ENCODE results near the gene CDC42SE2. TPM values are rescaled to one million over a fixed set of nuclear protein-coding genes. Genes with fewer than 3 reads are reported as not detected.
"Not testable (repeated sequence)": the region's sequence is repeated elsewhere in the genome, so short reads cannot be mapped to it uniquely, and the experiment has no call there.

Gene CDC42SE2
- total RNA-seq, 2 donors from 2014 or later: 84.6 to 102 TPM

GRCh38 chr5:131285703-131286399 is 22.0 kb downstream of the CDC42SE2 start:
- DNase-seq (ENCODE audit: low spot score in 2 of 2) (no peak), ATAC-seq (peak; percentile 22 to 37)
- Mint-ChIP-seq H3K36me3 (peaks cover 10 to 25% of the 10 kb centered on the region in 2 donors), H3K9me3 (no peaks in the 10 kb centered on the region), H3K27ac (peak overlapping the region; percentile 73 to 74)

GRCh38 chr5:131286400-131286715 is 22.5 kb downstream of the CDC42SE2 start:
- ATAC-seq (no peak), DNase-seq (ENCODE audit: low spot score in 2 of 2) (no peak)
- H3K27ac Mint-ChIP-seq: peak overlapping the region in 1 of 2 donors; percentile 50
- H3K36me3 Mint-ChIP-seq: peaks cover 10 to 25% of the 10 kb centered on the region in 2 donors
- H3K9me3 Mint-ChIP-seq: no peaks in the 10 kb centered on the region

GRCh38 chr5:131288328-131288727 is 24.5 kb downstream of the CDC42SE2 start:
- ATAC-seq: no peak
- Mint-ChIP-seq H3K27ac (peak overlapping the region; percentile 96 to 99), H3K36me3 (peaks cover 5 to 17% of the 10 kb centered on the region in 2 donors)

GRCh38 chr5:131289738-131290137 is 25.9 kb downstream of the CDC42SE2 start:
- no peaks in the 10 kb centered on the region for H3K9me3 Mint-ChIP-seq
- peak; percentile 82 to 83 for ATAC-seq
- H3K36me3 Mint-ChIP-seq: peaks cover 5 to 24% of the 10 kb centered on the region in 2 donors
- no peak for DNase-seq (ENCODE audit: low spot score in 2 of 2)
- H3K27ac Mint-ChIP-seq: peak overlapping the region; percentile 96 to 99

More at GRCh38 chr5:131288328-131288727, 24.5 kb downstream of the CDC42SE2 start:
- no peaks in the 10 kb centered on the region for H3K9me3 Mint-ChIP-seq
- no peak for DNase-seq (ENCODE audit: low spot score in 2 of 2)

GRCh38 chr5:131296213-131296672 is 32.4 kb downstream of the CDC42SE2 start:
- ATAC-seq (peak; percentile 31 to 54), DNase-seq (ENCODE audit: low spot score in 2 of 2) (no peak)
- peak overlapping the region in 1 of 2 donors; percentile 77 for H3K27ac Mint-ChIP-seq
- H3K9me3 Mint-ChIP-seq: peaks cover 0 to 4% of the 10 kb centered on the region in 2 donors
- peaks cover 0 to 54% of the 10 kb centered on the region in 2 donors for H3K36me3 Mint-ChIP-seq

GRCh38 chr5:131297886-131298285 is 34.0 kb downstream of the CDC42SE2 start:
- Mint-ChIP-seq H3K36me3 (peaks cover 0 to 48% of the 10 kb centered on the region in 2 donors), H3K27ac (no peak overlapping the region), H3K9me3 (peaks cover 0 to 4% of the 10 kb centered on the region in 2 donors)
- ATAC-seq: no peak
- no peak for DNase-seq (ENCODE audit: low spot score in 2 of 2)

GRCh38 chr5:131299465-131299864 is 35.6 kb downstream of the CDC42SE2 start:
- Mint-ChIP-seq H3K36me3 (peaks cover 0 to 43% of the 10 kb centered on the region in 2 donors), H3K9me3 (peaks cover 0 to 4% of the 10 kb centered on the region in 2 donors)
- ATAC-seq: no peak

GRCh38 chr5:131302506-131302905 is 38.7 kb downstream of the CDC42SE2 start:
- no peak for DNase-seq (ENCODE audit: low spot score in 2 of 2)
- peak overlapping the region in 1 of 2 donors; percentile 36 for H3K27ac Mint-ChIP-seq
- no peak for ATAC-seq
- peaks cover 0 to 10% of the 10 kb centered on the region in 2 donors for H3K9me3 Mint-ChIP-seq
- peaks cover 0 to 47% of the 10 kb centered on the region in 2 donors for H3K36me3 Mint-ChIP-seq

More at GRCh38 chr5:131299465-131299864, 35.6 kb downstream of the CDC42SE2 start:
- H3K27ac Mint-ChIP-seq: peak overlapping the region; percentile 34 to 52
- no peak for DNase-seq (ENCODE audit: low spot score in 2 of 2)

GRCh38 chr5:131303537-131303936 is 39.7 kb downstream of the CDC42SE2 start:
- ATAC-seq (peak in 1 of 2 donors; percentile 30), DNase-seq (ENCODE audit: low spot score in 2 of 2) (no peak)
- H3K27ac Mint-ChIP-seq: peak overlapping the region in 1 of 2 donors; percentile 19
- H3K36me3 Mint-ChIP-seq: peaks cover 0 to 48% of the 10 kb centered on the region in 2 donors
- peaks cover 0 to 10% of the 10 kb centered on the region in 2 donors for H3K9me3 Mint-ChIP-seq

GRCh38 chr5:131304414-131304813 is 40.6 kb downstream of the CDC42SE2 start:
- Mint-ChIP-seq H3K27ac (peak overlapping the region in 1 of 2 donors; percentile 63), H3K9me3 (peaks cover 0 to 6% of the 10 kb centered on the region in 2 donors), H3K36me3 (peaks cover 0 to 40% of the 10 kb centered on the region in 2 donors)
- DNase-seq (ENCODE audit: low spot score in 2 of 2) (no peak), ATAC-seq (no peak)

- H3K9me3 Mint-ChIP-seq: peaks cover 0 to 6% of the 10 kb centered on the region in 2 donors
- H3K27ac Mint-ChIP-seq: peak overlapping the region in 1 of 2 donors; percentile 82
- peaks cover 0 to 32% of the 10 kb centered on the region in 2 donors for H3K36me3 Mint-ChIP-seq
- ATAC-seq (peak; percentile 28 to 35), DNase-seq (ENCODE audit: low spot score in 2 of 2) (no peak)
Observed at GRCh38 chr5:131305138-131305689, 41.4 kb downstream of the CDC42SE2 start.

GRCh38 chr5:131305906-131306305 is 42.1 kb downstream of the CDC42SE2 start:
- no peak overlapping the region for H3K27ac Mint-ChIP-seq
- ATAC-seq (no peak), DNase-seq (ENCODE audit: low spot score in 2 of 2) (no peak)
- peaks cover 0 to 6% of the 10 kb centered on the region in 2 donors for H3K9me3 Mint-ChIP-seq
- H3K36me3 Mint-ChIP-seq: peaks cover 0 to 31% of the 10 kb centered on the region in 2 donors

GRCh38 chr5:131312235-131312772 is 48.5 kb downstream of the CDC42SE2 start:
- Mint-ChIP-seq H3K36me3 (peaks cover 14 to 40% of the 10 kb centered on the region in 2 donors), H3K27ac (peak overlapping the region; percentile 71 to 87)
- H3K9me3 Mint-ChIP-seq; ATAC-seq; DNase-seq (ENCODE audit: low spot score in 2 of 2): not testable (repeated sequence)

- DNase-seq (ENCODE audit: low spot score in 2 of 2): no peak
- Mint-ChIP-seq H3K27ac (peak overlapping the region in 1 of 2 donors; percentile 36), H3K9me3 (no peaks in the 10 kb centered on the region), H3K36me3 (peaks cover 14 to 66% of the 10 kb centered on the region in 2 donors)
- no peak for ATAC-seq
Observed at GRCh38 chr5:131316026-131316425, 52.2 kb downstream of the CDC42SE2 start.

- peaks cover 14 to 72% of the 10 kb centered on the region in 2 donors for H3K36me3 Mint-ChIP-seq
- no peak overlapping the region for H3K27ac Mint-ChIP-seq
- ATAC-seq (no peak), DNase-seq (ENCODE audit: low spot score in 2 of 2) (no peak)
- no peaks in the 10 kb centered on the region for H3K9me3 Mint-ChIP-seq
Observed at GRCh38 chr5:131316822-131317221, 53.0 kb downstream of the CDC42SE2 start.

- ATAC-seq (no peak), DNase-seq (ENCODE audit: low spot score in 2 of 2) (no peak)
- Mint-ChIP-seq H3K27ac (no peak overlapping the region), H3K9me3 (no peaks in the 10 kb centered on the region), H3K36me3 (peaks cover 14 to 67% of the 10 kb centered on the region in 2 donors)
Observed at GRCh38 chr5:131318455-131318854, 54.6 kb downstream of the CDC42SE2 start.

GRCh38 chr5:131321066-131321465 is 57.2 kb downstream of the CDC42SE2 start:
- ATAC-seq (peak; percentile 15 to 50), DNase-seq (ENCODE audit: low spot score in 2 of 2) (no peak)
- Mint-ChIP-seq H3K9me3 (no peaks in the 10 kb centered on the region), H3K36me3 (peaks cover 0 to 69% of the 10 kb centered on the region in 2 donors), H3K27ac (peak overlapping the region in 1 of 2 donors; percentile 90)

Measured in activated naive CD4-positive, alpha-beta T cell treated with anti-CD3 and anti-CD28 coated beads, Interleukin-2, amount 50 U/mL, for 72 hours (primary cell).